HG02610 (cell line): ENCODE measurements around the gene CNNM3.
"Not testable (repeated sequence)": the region's sequence is repeated elsewhere in the genome, so short reads cannot be mapped to it uniquely, and the experiment has no call there.

Experiments used
- ATAC-seq: cut with Tn5 transposase; IDR thresholded peaks from one replicate; pipeline ENCODE4 v1.9.1; 2021; ENCODE audit warnings: mild to moderate bottlenecking, moderate library complexity; ENCODE audit not compliant: unreplicated experiment

CNNM3 gene

GRCh38 chr2:96798733-96799622, 17.1 kb upstream of the CNNM3 start:
- no peak for ATAC-seq

- no peak for ATAC-seq
Observed at GRCh38 chr2:96799623-96799935, 16.5 kb upstream of the CNNM3 start.

- peak; percentile 29 for ATAC-seq
Observed at GRCh38 chr2:96800061-96801004, 15.7 kb upstream of the CNNM3 start.

GRCh38 chr2:96801005-96801785, 14.9 kb upstream of the CNNM3 start:
- peak; percentile 75 for ATAC-seq

GRCh38 chr2:96801786-96802595, 14.1 kb upstream of the CNNM3 start:
- ATAC-seq: no peak

- no peak for ATAC-seq
Observed at GRCh38 chr2:96802721-96803120, 13.3 kb upstream of the CNNM3 start.

- ATAC-seq: no peak
Observed at GRCh38 chr2:96804986-96805385, 11.1 kb upstream of the CNNM3 start.

GRCh38 chr2:96805946-96806345, 10.1 kb upstream of the CNNM3 start:
- not testable (repeated sequence) for ATAC-seq

GRCh38 chr2:96806468-96807126, 9.5 kb upstream of the CNNM3 start:
- ATAC-seq: no peak

- ATAC-seq: no peak
Observed at GRCh38 chr2:96807127-96807471, 9.0 kb upstream of the CNNM3 start.

GRCh38 chr2:96808176-96808837, 7.8 kb upstream of the CNNM3 start:
- ATAC-seq: no peak

- no peak for ATAC-seq
Observed at GRCh38 chr2:96809216-96809882, 6.7 kb upstream of the CNNM3 start.

- ATAC-seq: no peak
Observed at GRCh38 chr2:96809951-96810782, 5.9 kb upstream of the CNNM3 start.

GRCh38 chr2:96810783-96811192, 5.3 kb upstream of the CNNM3 start:
- ATAC-seq: no peak

GRCh38 chr2:96811917-96812316, 4.2 kb upstream of the CNNM3 start:
- ATAC-seq: no peak

- ATAC-seq: no peak
Observed at GRCh38 chr2:96813656-96814055, 2.4 kb upstream of the CNNM3 start.

- ATAC-seq: peak; percentile 1
Observed at GRCh38 chr2:96815326-96816126, 542 bp upstream of the CNNM3 start.
